ENCODE data around the gene ICAM1. TPM values are rescaled to one million over a fixed set of nuclear protein-coding genes. Genes with fewer than 3 reads are reported as not detected.

Gene ICAM1
- total and polyA plus RNA-seq, 8 donors = 15.4 to 497 (median 18.3) TPM

DNA sequence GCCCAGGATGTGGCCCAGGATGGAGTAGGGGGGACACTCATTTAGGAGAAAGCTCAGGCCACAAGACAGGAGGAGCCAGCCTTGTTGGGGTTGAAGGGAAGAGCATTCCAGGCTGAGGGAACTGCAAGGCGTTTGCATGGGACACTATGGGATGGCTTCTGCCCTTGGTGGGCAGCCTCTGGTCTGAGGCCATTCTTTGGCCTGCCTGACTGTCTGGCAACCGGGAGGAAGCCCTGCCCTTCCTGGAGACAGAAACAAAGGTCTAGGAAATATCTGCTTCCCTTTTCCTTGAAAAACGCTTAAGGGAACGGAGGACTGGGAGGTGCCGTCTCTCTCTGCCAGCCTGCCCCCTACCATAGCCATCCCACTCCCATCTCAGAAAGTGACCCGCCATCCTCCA is 2.8 kb upstream of the ICAM1 start:
- TF ChIP-seq, protein P1, sequence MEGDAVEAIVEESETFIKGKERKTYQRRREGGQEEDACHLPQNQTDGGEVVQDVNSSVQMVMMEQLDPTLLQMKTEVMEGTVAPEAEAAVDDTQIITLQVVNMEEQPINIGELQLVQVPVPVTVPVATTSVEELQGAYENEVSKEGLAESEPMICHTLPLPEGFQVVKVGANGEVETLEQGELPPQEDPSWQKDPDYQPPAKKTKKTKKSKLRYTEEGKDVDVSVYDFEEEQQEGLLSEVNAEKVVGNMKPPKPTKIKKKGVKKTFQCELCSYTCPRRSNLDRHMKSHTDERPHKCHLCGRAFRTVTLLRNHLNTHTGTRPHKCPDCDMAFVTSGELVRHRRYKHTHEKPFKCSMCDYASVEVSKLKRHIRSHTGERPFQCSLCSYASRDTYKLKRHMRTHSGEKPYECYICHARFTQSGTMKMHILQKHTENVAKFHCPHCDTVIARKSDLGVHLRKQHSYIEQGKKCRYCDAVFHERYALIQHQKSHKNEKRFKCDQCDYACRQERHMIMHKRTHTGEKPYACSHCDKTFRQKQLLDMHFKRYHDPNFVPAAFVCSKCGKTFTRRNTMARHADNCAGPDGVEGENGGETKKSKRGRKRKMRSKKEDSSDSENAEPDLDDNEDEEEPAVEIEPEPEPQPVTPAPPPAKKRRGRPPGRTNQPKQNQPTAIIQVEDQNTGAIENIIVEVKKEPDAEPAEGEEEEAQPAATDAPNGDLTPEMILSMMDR (IDR thresholded peaks at IDR 0.05) = no peak
- H3K4me3 ChIP-seq = no peak overlapping the region
- no peaks in the 10 kb centered on the region for H3K27me3 ChIP-seq
- no peaks in the 10 kb centered on the region for H3K9me3 ChIP-seq
- H3K27ac ChIP-seq = peak overlapping the region; percentile 60 to 99
- H3K36me3 ChIP-seq = peaks cover 0 to 5% of the 10 kb centered on the region in 2 donors
- no peak for DNase-seq
- intact Hi-C loops (cut with DNase I) = no loop called here
- no peak for ATAC-seq
- peaks cover 3 to 47% of the 10 kb centered on the region in 2 donors for H3K4me1 ChIP-seq

DNA sequence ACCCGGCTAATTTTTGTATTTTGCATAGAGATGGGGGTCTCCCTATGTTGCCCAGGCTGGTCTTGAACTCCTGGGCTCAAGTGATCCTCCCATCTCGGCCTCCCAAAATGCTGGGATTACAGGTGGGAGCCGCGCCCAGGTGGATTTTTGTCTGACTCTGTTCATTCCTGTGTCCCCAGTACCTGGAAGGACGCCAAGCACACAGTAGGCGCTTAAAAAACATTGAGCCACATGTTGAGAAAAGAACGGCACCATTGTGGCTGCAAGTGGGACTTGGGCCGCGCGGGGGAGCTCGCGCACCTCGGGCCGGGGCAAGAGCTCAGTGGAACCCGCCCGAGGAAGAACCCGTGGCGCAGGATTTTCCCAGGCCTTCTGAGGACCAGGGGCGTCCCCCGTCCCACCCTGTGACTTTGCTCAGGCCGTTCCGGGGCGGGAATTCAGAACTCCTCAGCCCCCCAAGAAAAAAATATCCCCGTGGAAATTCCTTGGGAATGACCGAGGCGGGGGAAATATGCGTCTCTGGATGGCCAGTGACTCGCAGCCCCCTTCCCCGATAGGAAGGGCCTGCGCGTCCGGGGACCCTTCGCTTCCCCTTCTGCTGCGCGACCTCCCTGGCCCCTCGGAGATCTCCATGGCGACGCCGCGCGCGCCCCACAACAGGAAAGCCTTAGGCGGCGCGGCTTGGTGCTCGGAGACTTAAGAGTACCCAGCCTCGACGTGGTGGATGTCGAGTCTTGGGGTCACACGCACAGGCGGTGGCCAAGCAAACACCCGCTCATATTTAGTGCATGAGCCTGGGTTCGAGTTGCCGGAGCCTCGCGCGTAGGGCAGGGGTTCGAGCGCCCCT is 1.4 kb upstream of the ICAM1 start:
- Histone ChIP-seq H3K27me3 (no peaks in the 10 kb centered on the region), H3K4me3 (peak overlapping the region; percentile 51 to 65), H3K27ac (peak overlapping the region; percentile 96 to 99), H3K4me1 (peaks cover 3 to 62% of the 10 kb centered on the region in 2 donors), H3K36me3 (peaks cover 0 to 20% of the 10 kb centered on the region in 2 donors), H3K9me3 (no peaks in the 10 kb centered on the region)
- intact Hi-C loops (cut with DNase I) = loop anchor here in 1 of 2 donors (5.0 kb wide), 1 partner anchor 123 kb away; no protein-coding TSS in a partner anchor
- DNase-seq (peak; percentile 69 to 97 (median 90)), ATAC-seq (peak; percentile 79)
- TF ChIP-seq, protein P1 (IDR thresholded peaks at IDR 0.05) = peak; percentile 88 to 92

DNA sequence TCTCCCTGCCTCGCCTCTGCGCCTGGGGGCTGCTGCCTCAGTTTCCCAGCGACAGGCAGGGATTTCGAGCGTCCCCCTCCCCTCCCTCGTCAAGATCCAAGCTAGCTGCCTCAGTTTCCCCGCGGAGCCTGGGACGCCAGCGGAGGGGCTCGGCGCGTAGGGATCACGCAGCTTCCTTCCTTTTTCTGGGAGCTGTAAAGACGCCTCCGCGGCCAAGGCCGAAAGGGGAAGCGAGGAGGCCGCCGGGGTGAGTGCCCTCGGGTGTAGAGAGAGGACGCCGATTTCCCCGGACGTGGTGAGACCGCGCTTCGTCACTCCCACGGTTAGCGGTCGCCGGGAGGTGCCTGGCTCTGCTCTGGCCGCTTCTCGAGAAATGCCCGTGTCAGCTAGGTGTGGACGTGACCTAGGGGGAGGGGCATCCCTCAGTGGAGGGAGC is 722 bp upstream of the ICAM1 start:
- TF ChIP-seq, protein P1 (IDR thresholded peaks at IDR 0.05) = no peak
- Histone ChIP-seq H3K36me3 (peaks cover 0 to 27% of the 10 kb centered on the region in 2 donors), H3K27me3 (no peaks in the 10 kb centered on the region), H3K4me3 (peak overlapping the region; percentile 51 to 65), H3K27ac (peak overlapping the region; percentile 96 to 99), H3K9me3 (no peaks in the 10 kb centered on the region), H3K4me1 (peaks cover 3 to 68% of the 10 kb centered on the region in 2 donors)
- DNase-seq (peak in 3 of 4 donors; percentile 33 to 98 (median 92)), ATAC-seq (peak; percentile 61)
- intact Hi-C loops (cut with DNase I) = loop anchor here in 1 of 2 donors (5.0 kb wide), 1 partner anchor 122 kb away; no protein-coding TSS in a partner anchor

DNA sequence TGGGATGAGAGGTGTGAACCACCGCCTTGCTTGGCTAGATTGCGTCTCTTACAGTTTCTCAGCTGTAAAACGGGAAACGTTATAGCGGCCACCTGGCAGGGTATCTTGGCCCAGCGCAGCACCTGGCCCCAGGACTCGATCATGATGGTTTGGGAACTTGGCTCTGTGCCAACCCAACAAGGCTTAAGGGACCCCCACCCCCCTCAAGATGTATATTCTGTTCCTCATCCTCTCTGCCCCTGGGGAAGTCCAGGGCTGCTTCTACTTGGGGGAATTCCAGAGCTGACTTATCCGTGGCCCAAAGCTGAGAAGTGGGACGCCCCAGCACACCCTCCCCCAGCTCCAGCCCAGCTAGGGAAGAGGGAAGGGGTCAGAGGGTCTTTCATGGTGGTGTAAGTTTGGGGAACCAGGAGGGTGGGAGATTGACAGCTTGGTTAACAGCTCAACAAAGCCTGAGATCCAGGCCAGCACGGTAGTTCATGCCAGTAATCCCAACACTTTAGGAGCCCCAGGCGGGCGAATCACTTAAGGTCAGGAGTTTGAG is 695 bp downstream of the ICAM1 start:
- intact Hi-C loops (cut with DNase I) = loop anchor here in 1 of 2 donors (5.0 kb wide), 1 partner anchor 121 kb away; no protein-coding TSS in a partner anchor
- peaks cover 3 to 76% of the 10 kb centered on the region in 2 donors for H3K4me1 ChIP-seq
- peak overlapping the region; percentile 51 to 65 for H3K4me3 ChIP-seq
- H3K27ac ChIP-seq = peak overlapping the region; percentile 96 to 99
- H3K36me3 ChIP-seq = peaks cover 0 to 41% of the 10 kb centered on the region in 2 donors
- no peaks in the 10 kb centered on the region for H3K27me3 ChIP-seq
- TF ChIP-seq, protein P1 (IDR thresholded peaks at IDR 0.05) = no peak
- peak; percentile 2 for ATAC-seq
- DNase-seq = no peak
- no peaks in the 10 kb centered on the region for H3K9me3 ChIP-seq

DNA sequence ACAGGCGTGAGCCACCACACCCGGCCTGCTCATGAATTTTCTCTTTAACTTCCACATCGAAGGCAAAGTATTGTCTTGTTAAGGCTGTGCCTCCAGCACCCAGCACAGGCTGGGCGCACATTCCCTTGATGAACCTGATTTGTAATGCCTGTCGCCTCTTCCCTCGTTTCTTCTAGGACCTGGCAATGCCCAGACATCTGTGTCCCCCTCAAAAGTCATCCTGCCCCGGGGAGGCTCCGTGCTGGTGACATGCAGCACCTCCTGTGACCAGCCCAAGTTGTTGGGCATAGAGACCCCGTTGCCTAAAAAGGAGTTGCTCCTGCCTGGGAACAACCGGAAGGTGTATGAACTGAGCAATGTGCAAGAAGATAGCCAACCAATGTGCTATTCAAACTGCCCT is 3.7 kb downstream of the ICAM1 start:
- Histone ChIP-seq H3K9me3 (no peaks in the 10 kb centered on the region), H3K27me3 (no peaks in the 10 kb centered on the region), H3K4me1 (peaks cover 14 to 88% of the 10 kb centered on the region in 2 donors), H3K4me3 (peak overlapping the region in 1 of 2 donors; percentile 65), H3K36me3 (peaks cover 0 to 70% of the 10 kb centered on the region in 2 donors), H3K27ac (peak overlapping the region; percentile 31 to 96)
- intact Hi-C loops (cut with DNase I) = loop anchor here in 1 of 2 donors (5.0 kb wide), 1 partner anchor 118 kb away; no protein-coding TSS in a partner anchor
- DNase-seq = no peak
- no peak for ATAC-seq
- TF ChIP-seq, protein P1 (IDR thresholded peaks at IDR 0.05) = no peak
